OCI-LY3 (cell line): ENCODE results near the gene PAK4.

Experiments
- EZH2phosphoT487 ChIP-seq: fragments of 200-600 bp; shearing (Covaris generic); IDR thresholded peaks from 2 replicates; pipeline ENCODE4 v1.6.1; 2018; ENCODE audit warnings: antibody characterized with exemption, mixed run types, low read depth
- TF ChIP-seq, protein P1 (sequence below): fragments of 200-600, 300-600 bp; sonication (generic); IDR thresholded peaks from 2 replicates; pipeline ENCODE4 v1.5.1; 2014; ENCODE audit warnings: antibody characterized with exemption, low read length, low read depth

DNA sequence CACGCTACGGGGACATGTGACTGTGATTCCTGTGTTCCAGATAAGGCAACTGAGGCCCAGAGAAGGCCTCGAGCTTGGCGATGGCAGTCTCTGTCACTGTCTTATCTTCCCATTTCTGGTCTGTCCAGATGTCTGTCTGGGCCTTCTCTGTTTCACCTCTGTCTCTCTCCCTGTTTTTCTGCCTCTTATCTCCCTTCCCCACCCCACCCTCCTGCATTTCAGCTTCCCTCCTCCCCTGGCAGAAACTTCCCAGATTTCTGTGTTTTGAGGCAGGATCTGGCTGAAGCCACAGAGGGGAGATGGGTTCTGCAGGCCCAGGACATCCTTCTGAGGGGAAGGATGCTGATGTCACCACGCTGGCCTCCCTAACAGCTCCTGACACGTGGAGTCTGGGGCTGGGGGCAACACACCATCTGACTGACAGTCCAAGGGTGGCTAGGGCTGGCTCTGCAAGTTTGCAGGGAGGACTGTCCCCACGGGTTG, 14.4 kb downstream of the PAK4 start:
- TF ChIP-seq, protein P1, sequence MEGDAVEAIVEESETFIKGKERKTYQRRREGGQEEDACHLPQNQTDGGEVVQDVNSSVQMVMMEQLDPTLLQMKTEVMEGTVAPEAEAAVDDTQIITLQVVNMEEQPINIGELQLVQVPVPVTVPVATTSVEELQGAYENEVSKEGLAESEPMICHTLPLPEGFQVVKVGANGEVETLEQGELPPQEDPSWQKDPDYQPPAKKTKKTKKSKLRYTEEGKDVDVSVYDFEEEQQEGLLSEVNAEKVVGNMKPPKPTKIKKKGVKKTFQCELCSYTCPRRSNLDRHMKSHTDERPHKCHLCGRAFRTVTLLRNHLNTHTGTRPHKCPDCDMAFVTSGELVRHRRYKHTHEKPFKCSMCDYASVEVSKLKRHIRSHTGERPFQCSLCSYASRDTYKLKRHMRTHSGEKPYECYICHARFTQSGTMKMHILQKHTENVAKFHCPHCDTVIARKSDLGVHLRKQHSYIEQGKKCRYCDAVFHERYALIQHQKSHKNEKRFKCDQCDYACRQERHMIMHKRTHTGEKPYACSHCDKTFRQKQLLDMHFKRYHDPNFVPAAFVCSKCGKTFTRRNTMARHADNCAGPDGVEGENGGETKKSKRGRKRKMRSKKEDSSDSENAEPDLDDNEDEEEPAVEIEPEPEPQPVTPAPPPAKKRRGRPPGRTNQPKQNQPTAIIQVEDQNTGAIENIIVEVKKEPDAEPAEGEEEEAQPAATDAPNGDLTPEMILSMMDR = no peak
- TF ChIP-seq EZH2phosphoT487 = no peak
